SK-N-SH (cell line): ENCODE results near the gene DAP. TPM values are rescaled to one million over a fixed set of nuclear protein-coding genes. Genes with fewer than 3 reads are reported as not detected.

ENCODE experiments used
- CTCF ChIA-PET: fragments of 300-600, 350-600 bp; formaldehyde crosslinking; extraction: SDS; loops from one replicate; lab custom pipeline; 2021; lab: Yijun Ruan, JAX
- POLR2A ChIA-PET: fragments of 350-600 bp; sonication (Branson Sonifier 250); formaldehyde crosslinking; extraction: SDS; loops from one replicate; lab custom pipeline; 2020; ENCODE audit warnings: antibody characterized with exemption, inconsistent platforms; lab: Yijun Ruan, JAX
- DNase-seq: peaks from one replicate; pipeline ENCODE4 v3.0.0; 2012
- H2AFZ ChIP-seq: fragments of 200-600 bp; sonication (generic); 2 replicates; pipeline ENCODE4 v1.8.1; 2016; ENCODE audit warnings: antibody characterized with exemption, mild to moderate bottlenecking, low read depth
- H3F3A ChIP-seq: fragments of 200-600 bp; sonication (generic); replicated peaks from 2 replicates; pipeline ENCODE3; 2016; ENCODE audit warnings: antibody characterized with exemption, mild to moderate bottlenecking; ENCODE audit not compliant: insufficient read depth
- H3K27ac ChIP-seq, 2 experiments: fragments of 200-500 bp in 1 of 2; fragments of 200-600 bp in 1 of 2; sonication (Bioruptor generic) in 1 of 2; sonication (generic), shearing (Covaris generic) in 1 of 2; 2 replicates each; pipeline versions ENCODE4 v1.5.1 to v1.6.1; 2014 to 2016; ENCODE audit warnings: low read depth in 2 of 2, inconsistent platforms in 1 of 2, low read length in 1 of 2, mild to moderate bottlenecking in 1 of 2, mixed read lengths in 1 of 2
- H3K27me3 ChIP-seq: fragments of 200-600 bp; sonication (generic), shearing (Covaris generic); 2 replicates; pipeline ENCODE4 v1.6.1; 2016; ENCODE audit warnings: mixed run types; ENCODE audit not compliant: insufficient read depth
- H3K36me3 ChIP-seq, 2 experiments: fragments of 200-500 bp in 1 of 2; fragments of 200-600 bp in 1 of 2; sonication (Bioruptor generic) in 1 of 2; sonication (generic) in 1 of 2; replicated peaks in 1 of 2; 2 replicates each; pipeline versions ENCODE3 to v1.5.1; 2014 to 2016; ENCODE audit warnings: low read length in 1 of 2, mild to moderate bottlenecking in 1 of 2; ENCODE audit not compliant: insufficient read depth in 2 of 2, control insufficient read depth in 1 of 2
- H3K4me1 ChIP-seq, 2 experiments: fragments of 200-500 bp in 1 of 2; fragments of 200-600 bp in 1 of 2; sonication (Bioruptor generic) in 1 of 2; sonication (generic), shearing (Covaris generic) in 1 of 2; 2 replicates each; pipeline versions ENCODE4 v1.5.1 to v1.6.1; 2014 to 2016; ENCODE audit warnings: low read depth in 1 of 2, low read length in 1 of 2, mixed run types in 1 of 2; ENCODE audit not compliant: insufficient read depth in 2 of 2, control insufficient read depth in 1 of 2
- H3K4me2 ChIP-seq: fragments of 200-600 bp; sonication (generic), shearing (Covaris generic); 2 replicates; pipeline ENCODE4 v1.6.1; 2017; ENCODE audit warnings: mixed run types
- H3K4me3 ChIP-seq, 2 experiments: fragments of 200-500 bp in 1 of 2; fragments of 200-600 bp in 1 of 2; sonication (Bioruptor generic) in 1 of 2; sonication (generic), shearing (Covaris generic) in 1 of 2; 2 replicates each; pipeline versions ENCODE4 v1.5.1 to v1.8.1; 2014 to 2016; ENCODE audit warnings: low read depth in 2 of 2, inconsistent platforms in 1 of 2, low read length in 1 of 2, mild to moderate bottlenecking in 1 of 2, mixed read lengths in 1 of 2, moderate library complexity in 1 of 2
- H3K79me2 ChIP-seq: fragments of 200-600 bp; sonication (generic); 2 replicates; pipeline ENCODE4 v1.8.1; 2017; ENCODE audit warnings: mild to moderate bottlenecking; ENCODE audit not compliant: insufficient read depth
- H3K9ac ChIP-seq: fragments of 200-600 bp; sonication (generic); 2 replicates; pipeline ENCODE4 v1.6.1; 2017; ENCODE audit warnings: mixed run types
- H3K9me2 ChIP-seq: fragments of 200-600 bp; sonication (generic); 2 replicates; pipeline ENCODE4 v1.6.1; 2017; ENCODE audit warnings: mixed run types
- H3K9me3 ChIP-seq: fragments of 200-600 bp; sonication (generic); 2 replicates; pipeline ENCODE4 v1.6.1; 2017; ENCODE audit warnings: mixed run types, mild to moderate bottlenecking, moderate library complexity
- H4K20me1 ChIP-seq: fragments of 200-600 bp; sonication (generic); 2 replicates; pipeline ENCODE4 v1.6.1; 2017; ENCODE audit warnings: mild to moderate bottlenecking, mixed run types; ENCODE audit not compliant: insufficient read depth
- CHD2 ChIP-seq: fragments of 150-350 bp; IDR thresholded peaks from 2 replicates; pipeline ENCODE4 v1.6.1; 2018; ENCODE audit warnings: low read length; ENCODE audit not compliant: partially characterized antibody
- EZH2phosphoT487 ChIP-seq: fragments of 200-600 bp; sonication (generic); IDR thresholded peaks from 2 replicates; pipeline ENCODE4 v1.6.1; 2017; ENCODE audit warnings: low read depth, mixed run types, mild to moderate bottlenecking, antibody characterized with exemption, moderate library complexity, borderline replicate concordance
- FOSL2 ChIP-seq: IDR thresholded peaks from 2 replicates; pipeline ENCODE4 v1.4.0; 2012; ENCODE audit warnings: low read depth, mild to moderate bottlenecking, moderate library complexity, borderline replicate concordance
- GABPA ChIP-seq: IDR thresholded peaks from 2 replicates; pipeline ENCODE4 v1.4.0; 2012; ENCODE audit warnings: low read depth, mild to moderate bottlenecking
- GATA2 ChIP-seq: sonication (generic); formaldehyde crosslinking; IDR thresholded peaks from 2 replicates; pipeline ENCODE4 v1.5.0; 2020; ENCODE audit warnings: mild to moderate bottlenecking, missing genetic modification reagents
- IRF3 ChIP-seq: fragments of 150-350 bp; IDR thresholded peaks from 2 replicates; pipeline ENCODE4 v1.6.1; 2016; ENCODE audit warnings: mild to moderate bottlenecking, low read depth, low read length
- MXI1 ChIP-seq: IDR thresholded peaks from 2 replicates; pipeline ENCODE4 v1.6.1; 2012; ENCODE audit warnings: mild to moderate bottlenecking, low read depth, low read length, improper control_type of control experiment
- NFIC ChIP-seq: IDR thresholded peaks from 2 replicates; pipeline ENCODE4 v1.4.0; 2012; ENCODE audit warnings: borderline replicate concordance
- NRF1 ChIP-seq: IDR thresholded peaks from 2 replicates; pipeline ENCODE4 v1.6.1; 2012; ENCODE audit warnings: low read depth, mild to moderate bottlenecking, low read length
- POLR2AphosphoS5 ChIP-seq: IDR thresholded peaks from 2 replicates; pipeline ENCODE4 v1.6.1; 2012; ENCODE audit warnings: low read depth, low read length
- RCOR1 ChIP-seq: fragments of 150-350 bp; IDR thresholded peaks from 2 replicates; pipeline ENCODE4 v1.6.1; 2017; ENCODE audit warnings: antibody characterized with exemption, low read length
- RFX5 ChIP-seq: IDR thresholded peaks from 2 replicates; pipeline ENCODE4 v1.6.1; 2012; ENCODE audit warnings: mild to moderate bottlenecking, improper control_type of control experiment, low read length
- RXRA ChIP-seq: IDR thresholded peaks from 2 replicates; pipeline ENCODE4 v1.4.0; 2012; ENCODE audit warnings: low read depth, mild to moderate bottlenecking, borderline replicate concordance
- TEAD4 ChIP-seq: IDR thresholded peaks from 2 replicates; pipeline ENCODE4 v1.4.0; 2012; ENCODE audit warnings: mild to moderate bottlenecking, borderline replicate concordance; ENCODE audit not compliant: insufficient read depth
- USF1 ChIP-seq: IDR thresholded peaks from 2 replicates; pipeline ENCODE4 v1.4.0; 2012; ENCODE audit warnings: low read depth, borderline replicate concordance
- ZBTB33 ChIP-seq: IDR thresholded peaks from 2 replicates; pipeline ENCODE4 v1.4.0; 2012; ENCODE audit warnings: low read depth, borderline replicate concordance
- WGBS: methylation state at CpG from one replicate; pipeline ENCODE4 v1.1.6; 2017; ENCODE audit warnings: low lambda C conversion rate; 5-methylcytosine and 5-hydroxymethylcytosine counted together
- polyA plus RNA-seq, 3 experiments: library from polyadenylated mRNA; depleted of rRNA; stranded (reverse); fragments of >200 nt; gene quantifications; 2 replicates each; pipeline ENCODE4 v1.2.3, GENCODE V29; 2012

The DAP gene
- polyA plus RNA-seq, 1 of the 3 experiments (the other 2 are of a cell fraction) = 78.2 TPM

- ChIA-PET POLR2A (no interaction called here), CTCF (interaction anchor here (1.2 to 11.8 kb wide), 4 partner anchors 53 to 347 kb away, joined by 4 to 265 read pairs (median 13); no protein-coding TSS in a partner anchor)
- 95% methylated on average over 5 of the region's 5 CpGs for WGBS
- TF ChIP-seq IRF3 (no peak), POLR2AphosphoS5 (no peak), NRF1 (no peak), TEAD4 (no peak), USF1 (no peak), FOSL2 (no peak), EZH2phosphoT487 (no peak), ZBTB33 (no peak), NFIC (no peak), CHD2 (no peak), RCOR1 (no peak), GATA2 (CRISPR knock-in tag) (no peak), RXRA (no peak), GABPA (no peak), MXI1 (no peak), RFX5 (no peak)
- H3K9ac ChIP-seq = no peak overlapping the region
- peaks cover 0 to 10% of the 10 kb centered on the region in 2 experiments; a peak in 2 of 4 replicates for H3K4me1 ChIP-seq
- no peak overlapping the region for H2AFZ ChIP-seq
- no peak overlapping the region for H3K4me3 ChIP-seq
- H3K9me3 ChIP-seq = no peaks in the 10 kb centered on the region
- peaks cover 6% of the 10 kb centered on the region for H3F3A ChIP-seq
- no peaks in the 10 kb centered on the region for H3K36me3 ChIP-seq
- peaks cover 11% of the 10 kb centered on the region; the same call in 1 of the 2 replicates for H3K79me2 ChIP-seq
- H4K20me1 ChIP-seq = 0 out of 2 replicates have a peak, but pooled peaks cover 4% of the 10 kb centered on the region
- H3K27me3 ChIP-seq = no peaks in the 10 kb centered on the region
- H3K9me2 ChIP-seq = no peaks in the 10 kb centered on the region
- no peak overlapping the region for H3K4me2 ChIP-seq
- no peak for DNase-seq
- H3K27ac ChIP-seq = no peak overlapping the region
Observed at GRCh38 chr5:10630126-10630525, 130.9 kb downstream of the DAP start.
